CD4-positive, alpha-beta T cell treated with Interleukin-6 for 4 hours (primary cell): ENCODE results near the gene PLXNC1.

Experiments used
- DNase-seq: peaks from one replicate; pipeline ENCODE4 v3.0.0-alpha.2; 2020; ENCODE audit warnings: mixed read lengths

PLXNC1 gene

DNA sequence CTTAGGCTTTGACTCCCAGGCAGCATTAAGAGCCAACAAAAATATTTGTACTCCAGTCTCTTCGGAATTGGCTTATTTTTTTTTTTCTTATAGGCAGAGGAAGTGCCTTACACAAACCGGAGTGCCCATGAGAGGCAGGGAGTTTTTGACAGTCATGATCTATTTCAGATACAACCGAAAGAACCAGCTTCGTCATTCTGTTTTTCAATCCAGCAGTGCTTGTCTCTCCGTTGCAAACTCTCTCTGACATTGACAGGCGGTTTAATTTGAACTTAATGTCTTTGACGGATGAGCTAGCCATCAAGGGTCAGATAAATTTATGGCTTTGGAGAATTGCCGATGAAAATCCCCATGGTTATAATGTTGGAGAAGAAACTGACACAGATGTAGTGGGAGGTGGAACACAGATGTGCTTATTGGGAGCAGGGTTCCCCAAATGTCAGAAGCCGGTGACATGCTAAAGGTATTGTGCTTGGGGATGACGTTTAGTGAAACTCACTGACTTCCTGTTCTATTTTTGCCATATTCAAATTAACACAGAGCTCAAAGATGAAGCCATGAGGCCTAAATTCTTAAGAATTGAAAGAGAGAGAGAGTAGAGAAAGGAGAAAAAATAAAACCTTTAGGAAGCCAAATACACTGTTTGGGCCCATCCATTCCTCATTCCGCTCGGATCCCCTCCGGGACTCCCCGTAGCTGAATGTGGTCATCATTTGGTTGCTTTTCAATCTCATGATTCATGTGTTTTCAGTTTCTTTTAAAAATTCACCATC, 59.7 kb downstream of the PLXNC1 start:
- DNase-seq: peak; percentile 41

- DNase-seq: peak; percentile 17
These were observed 60.2 kb downstream of the PLXNC1 start for GRCh38 chr12:94208622-94208966.

DNA sequence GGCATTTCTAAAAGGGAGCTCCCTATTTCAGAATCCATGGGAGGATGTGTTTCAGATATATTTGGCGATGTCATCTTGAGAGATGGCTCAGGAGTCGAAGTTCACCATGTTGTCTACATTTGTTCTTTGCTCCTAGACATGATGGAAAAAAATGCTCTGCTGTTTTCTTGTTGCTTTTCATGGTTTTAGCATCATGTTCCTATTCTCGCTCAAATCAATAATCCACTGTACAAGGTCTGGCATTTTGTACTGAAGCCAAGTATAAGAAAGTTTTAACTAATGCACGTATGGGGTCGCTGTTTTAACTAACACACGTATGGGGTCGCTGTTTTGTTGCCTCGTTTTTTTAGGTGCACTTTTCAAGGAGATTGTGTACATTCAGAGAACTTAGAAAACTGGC, 60.9 kb downstream of the PLXNC1 start:
- no peak for DNase-seq

GRCh38 chr12:94211021-94211420, 62.6 kb downstream of the PLXNC1 start:
- DNase-seq: no peak

DNA sequence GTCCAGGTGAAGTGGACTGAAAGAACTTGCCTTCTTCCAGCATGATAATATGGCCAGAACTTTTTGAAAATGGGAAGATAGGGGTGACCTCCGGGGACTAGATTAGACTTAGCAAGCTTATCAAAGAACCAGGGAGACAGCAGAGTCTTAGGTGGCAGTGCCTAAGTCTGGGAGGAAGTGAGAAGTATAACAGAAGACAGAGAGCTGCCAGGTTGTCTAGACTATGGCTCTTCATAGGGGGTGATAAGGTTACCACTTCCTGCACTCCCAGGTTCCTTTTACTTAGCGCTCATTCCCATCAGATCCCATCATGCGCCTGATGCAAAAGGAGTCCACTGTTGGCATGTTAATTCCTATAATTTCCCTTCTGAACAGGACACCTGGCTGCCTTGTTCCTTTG, 69.9 kb downstream of the PLXNC1 start:
- no peak for DNase-seq

DNA sequence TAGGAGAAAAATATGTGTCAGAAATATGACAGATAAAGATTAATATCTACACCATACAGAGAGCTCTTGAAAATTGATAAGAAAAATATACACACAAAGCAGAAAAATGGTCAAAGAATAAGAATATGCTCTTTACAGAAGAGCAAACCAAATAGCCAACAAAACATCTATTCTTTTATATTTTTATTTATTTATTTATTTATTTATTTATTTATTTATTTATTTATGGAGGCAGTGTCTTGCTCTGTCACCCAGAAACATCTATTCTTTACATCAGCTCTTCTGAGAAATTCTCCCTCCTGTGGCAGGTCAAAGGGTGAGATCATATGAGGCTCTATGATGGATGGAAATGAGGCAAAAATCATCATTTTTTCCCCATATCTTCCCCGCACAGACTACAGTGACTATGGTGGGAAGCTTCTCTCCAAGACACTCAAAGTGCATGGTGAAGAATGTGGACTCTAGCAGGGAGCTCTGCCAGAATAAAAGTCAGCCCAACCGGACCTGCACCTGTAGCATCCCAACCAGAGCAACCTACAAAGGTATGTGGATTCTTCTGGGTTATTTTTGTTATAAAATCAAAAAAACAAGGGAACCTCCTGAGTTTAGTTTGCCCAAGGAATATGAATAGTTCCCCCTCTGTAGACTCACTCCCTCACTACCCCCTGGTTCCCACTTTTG, 71.4 kb downstream of the PLXNC1 start:
- DNase-seq: no peak

DNA sequence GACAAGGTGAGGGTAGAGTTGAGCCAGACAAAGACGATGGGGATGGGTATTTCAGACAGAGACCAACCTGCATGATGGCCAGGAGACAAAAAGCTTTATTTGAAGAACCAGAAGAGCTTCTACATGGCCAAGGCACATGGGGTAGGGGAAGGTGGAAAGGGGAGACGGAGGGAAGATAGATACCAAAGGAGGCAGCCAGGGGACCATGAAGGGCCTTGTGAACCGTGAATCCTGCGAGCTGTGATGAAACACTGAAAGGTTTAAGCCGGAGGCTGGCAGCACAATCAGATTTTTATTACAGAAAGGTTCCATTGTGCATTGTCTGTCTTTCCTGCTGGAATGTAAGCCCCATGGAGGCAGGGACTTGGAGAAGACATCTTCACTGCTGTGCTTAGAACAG, 72.4 kb downstream of the PLXNC1 start:
- DNase-seq: no peak

DNA sequence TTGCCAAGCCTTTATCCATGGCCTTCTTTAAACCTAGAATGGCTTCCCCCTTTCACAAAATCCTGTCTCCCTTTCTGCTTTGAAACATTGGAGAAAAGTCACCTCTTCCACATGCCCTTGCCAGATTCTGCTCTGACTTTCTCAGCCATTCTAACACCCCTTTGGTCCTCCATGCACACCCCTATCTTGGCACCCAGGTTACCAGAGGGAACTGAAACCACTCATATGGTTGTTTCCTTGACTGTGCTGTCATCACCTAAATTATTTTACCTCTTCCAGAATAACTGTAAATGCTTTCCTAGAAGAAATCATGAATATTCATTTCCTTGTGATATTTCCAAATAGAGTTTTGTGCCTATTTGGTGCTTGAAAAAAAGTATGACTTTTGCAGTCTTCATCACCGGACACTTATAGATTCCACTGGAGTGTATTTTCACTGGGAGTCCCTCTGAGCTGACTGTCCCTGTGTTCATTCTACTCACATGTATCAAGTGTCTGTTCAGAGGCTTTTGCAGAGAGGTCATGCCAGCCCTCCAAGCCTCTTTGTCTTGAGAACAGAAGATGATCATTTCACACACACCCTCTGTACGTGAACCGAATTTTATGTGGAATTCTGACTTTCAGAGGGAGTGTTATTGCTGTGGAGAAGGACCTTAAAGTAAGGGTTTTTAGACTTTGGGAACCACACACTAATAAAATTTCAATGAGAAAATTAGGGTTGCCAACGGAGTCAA, 74.1 kb downstream of the PLXNC1 start:
- DNase-seq: no peak

DNA sequence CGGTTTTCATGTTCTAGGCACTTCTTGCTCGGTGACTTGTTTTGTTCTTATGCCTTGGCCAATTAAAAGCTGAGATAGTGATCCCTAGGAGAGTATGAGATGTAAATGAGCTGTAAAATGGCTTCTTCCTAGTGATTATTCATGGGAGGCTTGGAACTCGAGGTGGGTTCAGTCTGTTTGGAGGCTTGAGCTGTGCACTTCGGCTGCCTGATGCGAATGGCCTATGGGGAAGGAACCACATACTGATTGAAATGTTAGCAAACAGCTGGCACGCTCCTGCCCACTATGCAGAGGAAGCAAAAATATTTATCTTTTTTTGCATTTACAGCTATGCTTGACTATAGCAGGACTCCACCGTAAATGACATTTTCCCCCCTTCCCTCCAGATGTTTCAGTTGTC, 75.5 kb downstream of the PLXNC1 start:
- no peak for DNase-seq

GRCh38 chr12:94225506-94225905, 77.1 kb downstream of the PLXNC1 start:
- no peak for DNase-seq

DNA sequence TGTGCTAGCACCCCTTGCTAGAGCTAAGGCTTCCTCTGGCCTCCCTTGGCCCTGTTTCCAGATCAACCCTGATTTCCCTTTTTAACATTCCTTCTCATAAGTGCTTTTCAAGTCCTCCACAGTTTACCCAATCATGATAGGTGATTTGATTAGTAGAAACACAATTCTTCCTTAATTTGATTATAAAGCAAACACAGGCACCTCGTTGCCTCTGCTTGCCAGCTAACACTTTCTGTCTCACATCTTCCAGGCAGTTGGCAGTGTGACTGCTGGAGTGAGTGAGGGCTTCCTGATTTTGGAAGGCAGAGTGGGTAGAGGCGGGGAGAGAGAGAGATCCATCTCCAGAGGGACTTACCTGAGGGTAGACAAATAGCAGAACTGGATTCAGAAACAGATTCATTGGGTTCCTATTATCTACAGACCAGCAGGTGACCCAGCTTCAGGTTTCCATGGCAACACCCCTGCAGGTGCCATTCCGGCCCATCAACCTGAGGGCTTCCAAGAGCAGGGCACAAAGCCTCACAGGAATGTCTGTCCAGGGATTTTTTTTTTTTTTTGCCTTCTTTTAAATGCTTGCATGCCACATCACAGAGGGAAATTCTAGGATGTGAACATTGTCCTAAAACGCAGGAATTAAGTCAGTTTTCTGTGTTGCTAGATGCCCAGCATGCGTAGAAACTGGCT, 77.7 kb downstream of the PLXNC1 start:
- no peak for DNase-seq

DNA sequence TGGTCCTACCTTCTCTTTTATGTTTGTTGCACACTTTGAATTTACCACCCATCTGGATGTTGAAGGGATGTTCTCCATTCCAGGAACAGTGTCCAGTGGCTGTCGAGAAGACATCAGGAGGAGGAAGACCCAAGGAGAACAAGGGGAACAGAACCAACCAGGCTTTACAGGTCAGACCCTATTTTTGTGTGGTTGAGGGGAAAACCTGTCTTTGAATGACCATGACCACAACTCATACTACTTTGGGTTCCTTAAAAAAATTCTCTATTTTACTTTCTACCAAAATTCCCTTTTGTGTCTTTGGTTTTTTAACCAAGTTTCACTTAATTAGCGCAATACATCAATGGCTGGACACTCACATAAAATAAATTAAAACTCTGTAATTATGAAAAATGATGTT, 78.7 kb downstream of the PLXNC1 start:
- DNase-seq: no peak

- no peak for DNase-seq
These were observed 80.1 kb downstream of the PLXNC1 start for GRCh38 chr12:94228488-94228907.

DNA sequence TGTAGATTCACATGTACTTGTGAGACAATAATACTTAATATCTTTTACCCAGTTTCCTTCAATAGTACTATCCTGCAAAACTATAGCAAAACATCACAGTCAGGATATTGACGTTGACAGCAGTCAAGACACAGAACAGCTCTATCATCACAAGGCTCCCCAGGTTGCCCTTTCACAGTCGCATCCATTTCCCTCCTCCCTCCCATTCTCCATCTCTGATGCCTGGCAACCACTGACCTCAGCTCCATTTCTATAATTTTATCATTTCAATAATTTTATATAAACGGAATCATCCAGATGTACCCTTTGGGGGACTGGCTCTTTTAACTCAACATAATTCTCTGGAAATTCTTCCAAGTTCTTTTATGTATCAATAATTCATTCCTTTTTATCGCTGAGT, 81.5 kb downstream of the PLXNC1 start:
- no peak for DNase-seq

DNA sequence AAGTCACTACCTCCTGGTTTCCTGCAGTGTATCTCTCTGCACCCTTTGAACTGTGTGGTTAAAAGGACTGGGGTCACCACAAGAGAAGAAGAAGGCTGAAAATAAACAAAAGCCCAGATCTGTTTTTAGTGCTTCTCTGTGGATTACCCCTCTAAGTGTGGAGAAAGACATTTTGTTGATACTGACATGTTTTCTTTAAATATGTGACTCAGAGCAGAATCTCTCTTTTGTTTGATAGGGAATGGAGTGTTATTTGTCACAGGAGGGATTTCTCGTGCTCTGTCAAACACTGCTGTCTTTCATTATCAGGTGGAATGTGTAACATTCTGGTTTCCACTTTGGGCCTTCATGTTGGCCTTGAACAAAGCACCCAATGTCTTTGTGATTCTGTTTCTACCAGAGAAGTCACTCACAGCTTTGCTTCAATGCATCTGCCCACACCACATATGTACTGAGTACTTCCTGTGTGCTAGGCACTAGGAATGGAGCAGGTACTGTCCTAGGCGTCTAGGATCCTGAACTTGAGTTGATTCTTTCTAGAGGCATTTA, 82.1 kb downstream of the PLXNC1 start:
- no peak for DNase-seq

- DNase-seq: no peak
These were observed 83.3 kb downstream of the PLXNC1 start for GRCh38 chr12:94231709-94232108.

DNA sequence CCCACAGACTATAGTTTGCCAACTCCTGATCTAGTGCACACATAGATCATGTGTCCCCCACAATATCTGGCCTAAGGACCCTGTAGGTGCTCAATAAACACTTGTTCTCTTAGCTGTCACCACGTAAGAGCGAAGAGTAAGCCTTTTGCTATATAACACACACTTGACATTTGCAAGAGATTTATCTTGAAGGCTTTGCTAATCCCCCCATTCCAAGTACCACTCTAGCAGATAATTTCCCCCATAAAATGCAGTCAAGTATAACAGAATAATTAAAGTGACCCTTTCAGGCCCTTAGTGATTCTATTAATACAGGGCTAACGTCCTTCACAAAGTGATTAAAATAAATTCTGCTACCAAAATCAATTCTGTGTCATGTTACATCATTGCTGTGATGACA, 87.5 kb downstream of the PLXNC1 start:
- no peak for DNase-seq

- no peak for DNase-seq
These were observed 91.1 kb downstream of the PLXNC1 start for GRCh38 chr12:94239332-94239993.

DNA sequence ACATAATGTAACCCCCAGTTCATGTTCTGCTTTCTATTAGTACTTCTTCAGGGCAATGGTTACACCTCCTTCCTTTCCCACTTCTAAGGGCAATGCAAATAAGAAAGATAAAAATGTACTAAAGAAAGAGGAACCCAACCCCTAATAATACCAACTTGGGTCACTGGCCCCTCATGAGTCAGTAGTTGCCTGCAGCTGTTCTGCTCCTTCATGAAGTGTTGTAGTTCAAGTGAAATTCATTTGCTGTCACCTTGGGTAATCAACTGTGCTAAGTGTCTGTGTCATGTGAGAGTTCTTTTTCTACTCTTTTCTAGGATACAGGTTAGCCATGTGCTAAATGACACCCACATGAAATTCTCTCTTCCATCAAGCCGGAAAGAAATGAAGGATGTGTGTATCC, 91.8 kb downstream of the PLXNC1 start:
- no peak for DNase-seq

- no peak for DNase-seq
These were observed 94.5 kb downstream of the PLXNC1 start for GRCh38 chr12:94242901-94243300.

GRCh38 chr12:94244165-94245133, 96.1 kb downstream of the PLXNC1 start:
- peak; percentile 44 for DNase-seq
